Activated T-cell treated with anti-CD3 and anti-CD28 coated beads for 48 hours (primary cell): Measurements from ENCODE around the gene A4GALT.
"Not testable (repeated sequence)": the region's sequence is repeated elsewhere in the genome, so short reads cannot be mapped to it uniquely, and the experiment has no call there.

Experiments used
- DNase-seq: peaks from one replicate; pipeline ENCODE4 v3.0.0-alpha.2; 2020; ENCODE audit warnings: low read depth

A4GALT gene

DNA sequence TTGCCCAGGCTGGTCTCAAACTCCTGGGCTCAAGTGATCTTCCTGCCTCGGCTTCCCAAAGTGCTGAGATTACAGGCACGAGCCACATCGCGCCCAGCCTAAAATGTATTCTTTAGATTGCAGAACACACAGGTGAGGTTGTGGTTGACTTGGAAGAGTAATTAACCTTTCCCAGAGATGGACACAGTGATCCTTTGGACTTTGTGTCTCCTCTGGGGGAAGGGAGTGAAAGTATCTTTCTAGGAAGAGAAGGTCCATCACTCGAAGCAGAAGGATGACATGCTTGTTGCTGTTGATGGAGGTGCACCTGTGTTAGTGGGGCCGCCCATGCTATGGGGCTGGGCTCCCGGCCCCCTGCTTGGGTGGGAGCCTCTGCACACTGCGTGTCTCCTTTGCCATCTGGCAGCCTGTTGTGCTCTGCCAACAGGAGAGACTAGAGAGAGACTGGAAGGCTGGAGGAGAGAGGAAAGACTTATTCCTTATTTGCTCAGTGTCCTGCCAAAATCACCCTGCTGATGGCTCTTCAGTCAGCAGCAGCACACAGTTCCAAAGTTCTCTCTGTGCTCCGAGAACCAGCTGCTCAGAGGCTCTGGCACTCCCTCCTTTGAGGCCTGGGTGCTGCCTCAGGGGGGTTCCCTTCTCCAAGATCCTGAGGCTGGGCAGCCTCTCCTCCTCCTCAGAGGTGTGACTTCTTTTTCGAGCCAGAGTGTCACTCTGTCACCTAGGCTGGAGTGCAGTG, 38.4 kb downstream of the A4GALT start:
- DNase-seq, result no peak

GRCh38 chr22:42680648-42681047, 40.0 kb downstream of the A4GALT start:
- DNase-seq, result peak; percentile 11

GRCh38 chr22:42679691-42680090, 41.0 kb downstream of the A4GALT start:
- DNase-seq, result no peak

- DNase-seq, result no peak
Measured at GRCh38 chr22:42678894-42679293, 41.8 kb downstream of the A4GALT start.

DNA sequence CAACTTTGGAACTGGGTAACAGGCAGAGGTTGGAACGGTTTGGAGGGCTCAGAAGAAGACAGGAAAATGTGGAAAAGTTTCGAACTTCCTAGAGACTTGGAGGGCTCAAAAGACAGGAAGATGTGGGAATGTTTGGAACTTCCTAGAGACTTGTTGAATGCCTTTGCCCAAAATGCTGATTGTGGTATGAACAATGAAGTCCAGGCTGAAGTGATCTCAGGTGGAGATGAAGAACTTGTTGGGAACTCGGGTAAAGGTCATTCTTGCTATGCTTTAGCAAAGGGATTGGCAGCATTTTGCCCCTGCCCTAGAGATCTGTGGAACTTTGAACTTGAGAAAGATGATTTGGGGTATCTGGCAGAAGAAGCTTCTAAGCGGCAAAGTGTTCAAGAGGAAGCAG, 42.7 kb downstream of the A4GALT start:
- DNase-seq, result not testable (repeated sequence)

DNA sequence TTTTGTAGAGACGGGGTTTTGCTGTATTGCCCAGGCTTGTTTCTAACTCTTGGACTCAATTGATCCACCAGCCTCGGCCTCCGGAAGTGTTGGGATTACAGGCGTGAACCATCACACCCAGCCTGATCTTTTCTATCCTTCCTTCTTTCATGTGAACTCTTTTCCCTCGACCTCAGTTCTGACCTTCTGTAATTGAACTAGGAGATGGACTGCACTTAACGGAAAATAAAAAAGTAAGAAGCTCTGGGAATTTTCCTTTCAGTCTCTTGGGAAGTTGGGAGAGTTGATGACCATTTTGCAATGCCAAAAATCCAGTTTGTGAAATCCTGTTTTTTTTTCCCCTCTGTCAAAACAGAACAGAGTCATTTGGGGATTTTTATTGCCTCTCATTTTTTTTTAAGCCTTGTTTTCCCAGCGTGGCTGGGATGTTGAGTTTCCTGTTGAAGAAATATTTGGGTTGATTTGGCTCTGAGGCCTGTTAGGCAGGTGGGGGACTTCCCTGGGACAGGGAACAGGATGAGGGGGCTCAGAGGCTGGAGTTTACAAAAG, 44.5 kb downstream of the A4GALT start:
- DNase-seq, result no peak

DNA sequence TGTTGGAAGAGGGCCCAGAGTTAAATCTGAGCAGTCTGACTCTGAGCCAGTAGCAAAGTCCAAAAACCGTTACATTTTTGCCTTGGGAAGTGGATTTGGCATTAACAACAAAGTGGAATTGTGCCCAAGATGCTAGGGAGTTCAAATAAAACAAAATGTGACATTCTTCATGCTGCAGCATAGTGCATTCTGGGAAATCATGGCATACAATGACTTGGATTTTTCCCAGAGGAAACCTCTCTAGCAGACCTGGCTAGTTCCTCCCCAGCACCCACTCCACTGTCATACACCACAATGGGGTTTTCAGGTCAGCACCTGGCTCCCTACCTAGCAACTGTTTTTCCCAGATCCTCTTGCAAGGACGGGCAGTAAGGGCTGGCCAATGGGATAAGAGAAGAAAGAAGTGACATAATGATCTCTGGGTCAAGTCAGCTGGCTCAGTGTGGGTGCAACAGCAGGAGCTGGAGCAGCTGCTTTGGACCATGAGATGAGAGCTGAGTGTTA, 46.7 kb downstream of the A4GALT start:
- no peak for DNase-seq

GRCh38 chr22:42673071-42673470, 47.6 kb downstream of the A4GALT start:
- DNase-seq, result not testable (repeated sequence)

- no peak for DNase-seq
Measured at GRCh38 chr22:42670921-42671709, 49.6 kb downstream of the A4GALT start.

DNA sequence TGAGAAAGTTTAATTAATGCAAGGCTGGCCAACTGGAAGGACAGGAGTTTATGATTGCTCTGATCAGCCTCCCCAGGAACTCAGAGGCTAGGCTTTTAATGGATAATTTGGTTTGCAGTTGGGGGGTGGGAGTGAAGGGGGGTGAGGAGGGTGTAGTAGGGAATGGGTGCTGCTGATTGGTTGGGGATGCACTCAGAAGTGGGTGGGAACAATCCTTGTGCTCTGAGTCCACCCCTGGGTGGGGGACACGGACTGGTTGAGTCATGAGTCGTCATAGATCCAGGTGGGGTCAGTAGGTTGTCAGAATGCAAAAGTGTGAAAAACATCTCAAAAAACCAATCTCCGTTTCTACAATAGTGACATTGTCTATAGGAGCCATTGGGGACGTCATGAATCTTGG, 50.6 kb downstream of the A4GALT start:
- DNase-seq, result no peak

- DNase-seq, result not testable (repeated sequence)
Measured at GRCh38 chr22:42666393-42666792, 54.3 kb downstream of the A4GALT start.

- no peak for DNase-seq
Measured at GRCh38 chr22:42664976-42665831, 55.5 kb downstream of the A4GALT start.

DNA sequence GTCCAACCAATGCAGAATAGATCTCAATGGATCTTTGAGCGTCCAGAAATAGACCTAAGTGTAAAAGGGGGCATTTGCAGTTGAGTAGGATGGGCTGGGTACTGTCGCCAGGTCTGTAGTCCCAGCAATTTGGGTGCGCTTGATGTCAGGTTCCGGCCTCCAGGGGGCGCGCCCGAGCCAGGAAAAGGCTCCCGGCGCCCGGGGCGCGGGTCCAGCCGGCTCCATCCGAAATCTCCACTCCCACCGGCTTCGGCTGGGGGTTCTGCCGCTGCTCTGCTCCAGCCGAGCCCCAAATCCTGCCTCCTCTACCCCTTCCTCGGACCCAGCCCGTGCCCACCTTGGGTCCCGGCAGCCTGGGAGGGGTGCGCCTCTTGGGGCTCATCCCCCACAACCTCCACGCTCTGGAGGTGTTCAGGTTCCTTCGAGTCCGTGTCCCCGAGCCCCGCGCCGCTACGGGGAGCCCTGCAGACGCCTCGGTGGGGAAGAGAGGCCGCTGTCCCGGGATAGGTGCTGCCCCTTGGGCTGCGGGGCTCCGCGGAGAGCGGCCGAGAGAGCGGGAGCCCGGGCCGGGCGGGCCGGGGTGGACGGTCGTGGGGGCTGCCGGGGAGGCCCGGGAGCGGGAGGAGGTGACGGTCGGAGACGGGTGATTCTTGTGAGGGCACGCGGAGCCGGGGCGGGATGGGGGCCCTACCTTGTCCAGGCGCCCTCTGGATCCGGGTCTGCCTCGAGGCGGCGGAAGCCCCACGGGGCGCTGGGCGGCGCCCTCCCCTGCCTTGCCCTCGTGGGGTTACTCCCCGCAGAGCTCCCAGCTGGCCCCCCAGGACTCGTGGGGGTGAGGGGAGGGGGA, 58.5 kb downstream of the A4GALT start:
- peak; percentile 74 for DNase-seq

DNA sequence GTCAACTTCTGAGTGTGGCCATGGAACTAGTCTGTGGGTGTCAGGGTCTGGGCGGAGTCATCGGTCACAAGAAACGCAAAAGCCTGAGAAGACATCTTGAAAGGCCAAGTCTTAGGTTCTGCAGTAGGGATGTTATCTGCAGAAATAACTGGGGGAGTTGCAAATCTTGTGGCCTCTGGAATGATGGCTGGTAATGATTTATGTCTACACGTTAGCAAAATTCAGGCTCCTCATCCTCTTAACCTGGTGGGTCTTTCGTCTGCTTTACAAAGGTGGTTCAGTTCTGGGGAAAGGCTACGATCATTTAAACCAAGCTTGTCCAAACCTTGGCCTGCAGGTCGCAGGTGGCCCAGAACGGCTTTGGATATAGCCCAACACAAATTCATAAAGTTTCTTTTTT, 64.1 kb downstream of the A4GALT start:
- no peak for DNase-seq

DNA sequence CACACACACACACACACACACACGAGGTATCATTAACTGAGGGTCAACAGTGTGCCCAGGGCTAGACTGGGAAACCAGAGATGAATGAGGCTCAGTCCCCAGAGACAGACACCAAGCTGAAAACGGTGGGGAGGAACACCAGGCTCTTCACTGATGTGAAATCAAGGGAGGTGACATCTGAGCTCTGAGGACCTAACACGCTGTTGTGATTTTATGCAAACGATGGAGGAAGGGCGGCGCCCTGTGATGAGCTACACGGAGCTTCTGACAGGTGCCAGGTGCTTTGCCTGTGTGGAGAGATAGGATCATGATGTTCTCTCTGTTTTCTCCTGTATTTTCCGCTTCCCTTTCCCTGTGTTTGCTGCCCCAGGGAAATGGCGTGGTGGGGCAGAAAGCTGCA, 65.0 kb downstream of the A4GALT start:
- no peak for DNase-seq

DNA sequence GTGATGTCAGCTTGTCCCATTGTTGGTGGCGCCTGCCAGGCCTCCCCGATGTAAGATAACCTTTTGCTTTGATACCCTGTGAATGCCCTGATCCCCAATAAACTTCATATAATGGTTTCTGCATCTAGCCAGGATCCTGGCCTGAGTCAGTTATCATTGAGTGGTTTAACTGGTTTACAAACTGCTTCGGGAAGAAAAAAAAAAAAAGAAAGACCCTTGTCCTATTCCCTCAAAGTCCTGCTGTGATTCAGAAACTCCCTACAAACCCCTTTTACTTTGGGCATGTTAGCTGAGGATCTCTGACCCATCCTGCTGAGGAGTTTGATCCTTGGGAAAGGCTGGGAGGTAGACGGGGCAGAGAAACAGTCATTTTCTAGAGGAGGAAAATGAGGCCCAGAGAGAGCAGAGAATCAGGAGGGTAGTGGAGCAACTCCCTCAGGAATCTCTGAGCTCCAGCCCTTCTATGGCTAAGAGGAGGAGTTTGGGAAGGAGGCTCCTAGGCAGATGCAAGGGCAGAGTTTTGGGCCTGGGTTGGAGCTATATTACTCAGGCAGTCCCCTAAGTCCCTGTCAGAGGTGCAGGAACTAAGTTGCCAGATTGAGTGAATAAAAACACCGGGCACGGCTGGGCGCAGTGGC, 66.1 kb downstream of the A4GALT start:
- no peak for DNase-seq

DNA sequence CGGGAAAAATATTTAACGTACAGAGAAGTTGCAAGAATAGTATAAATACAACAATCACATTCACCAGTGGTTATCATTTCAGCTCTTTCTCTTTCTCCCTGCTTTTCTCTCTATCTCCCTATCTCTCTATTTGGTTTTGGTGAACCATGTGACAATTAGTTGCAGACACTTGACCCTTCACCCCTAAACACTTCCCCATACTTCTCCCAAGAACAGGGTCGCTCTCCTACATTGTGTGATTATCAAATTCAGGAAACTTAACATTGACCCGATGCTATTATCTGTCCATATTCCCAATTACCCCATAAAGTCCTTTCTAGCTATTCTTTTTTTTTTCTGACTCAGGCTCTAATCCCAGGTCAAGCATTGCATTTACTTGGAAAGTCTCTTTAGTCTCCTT, 66.7 kb downstream of the A4GALT start:
- no peak for DNase-seq

DNA sequence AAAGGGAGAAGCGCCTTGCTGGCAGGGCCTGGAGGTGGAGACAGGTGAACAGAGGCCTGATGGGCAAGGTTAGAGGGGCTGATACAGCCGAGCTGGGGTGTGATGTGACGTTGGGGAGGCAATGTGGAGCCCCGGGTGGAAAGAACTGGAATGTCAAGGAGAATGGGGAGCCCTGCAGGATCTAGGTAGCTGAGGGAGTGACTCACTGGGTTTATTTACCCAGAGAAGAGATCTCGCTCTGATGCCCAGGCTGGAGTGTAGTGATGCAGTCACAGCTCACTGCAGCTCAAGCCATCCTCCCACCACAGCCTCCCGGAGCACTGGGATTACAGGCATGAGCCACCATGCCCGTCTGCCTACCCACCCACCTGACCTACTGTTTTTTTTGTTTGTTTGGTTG, 69.5 kb downstream of the A4GALT start:
- DNase-seq, result no peak

GRCh38 chr22:42649246-42650099, 71.2 kb downstream of the A4GALT start, which contains the start of gene CYB5R3:
Gene CYB5R3 (minus strand): TSS chr22:42649392. CDS start chr22:42649315, 77 bp downstream.
- DNase-seq, result peak; percentile 86
